ENCODE results near the gene RC3H2. TPM values are rescaled to one million over a fixed set of nuclear protein-coding genes. Genes with fewer than 3 reads are reported as not detected.

RC3H2 gene
- total and polyA plus RNA-seq, 10 of the 15 experiments (the other 5 are each of a cell fraction or from before 2014, with no cell fraction given) = 7.2 to 25.5 (median 16.1) TPM

DNA sequence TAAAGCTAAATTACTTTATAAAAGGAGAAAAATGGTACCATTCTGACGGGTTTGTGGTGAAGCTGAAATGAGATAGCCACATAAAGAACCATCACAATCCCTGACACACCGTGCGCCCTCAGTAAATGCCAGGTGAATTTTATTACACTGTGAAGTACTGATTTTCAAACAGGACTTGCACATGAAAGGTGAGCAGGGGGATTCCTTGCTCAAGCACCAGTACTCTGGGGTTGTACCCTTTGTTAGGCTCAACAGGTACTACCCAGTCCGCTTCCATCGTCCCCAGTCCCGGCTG lies 35.2 kb upstream of the RC3H2 start (continued):
- TF ChIP-seq FOXK2 (IDR thresholded peaks at IDR 0.05) (no peak), RFX5 (IDR thresholded peaks at IDR 0.05; ENCODE audit: low read depth, low read length) (no peak), IRF4 (IDR thresholded peaks at IDR 0.05; ENCODE audit: low read depth, low read length) (0 out of 2 replicates have a peak, but pooled peaks have one; percentile 35)
- TF ChIP-seq, protein P1, sequence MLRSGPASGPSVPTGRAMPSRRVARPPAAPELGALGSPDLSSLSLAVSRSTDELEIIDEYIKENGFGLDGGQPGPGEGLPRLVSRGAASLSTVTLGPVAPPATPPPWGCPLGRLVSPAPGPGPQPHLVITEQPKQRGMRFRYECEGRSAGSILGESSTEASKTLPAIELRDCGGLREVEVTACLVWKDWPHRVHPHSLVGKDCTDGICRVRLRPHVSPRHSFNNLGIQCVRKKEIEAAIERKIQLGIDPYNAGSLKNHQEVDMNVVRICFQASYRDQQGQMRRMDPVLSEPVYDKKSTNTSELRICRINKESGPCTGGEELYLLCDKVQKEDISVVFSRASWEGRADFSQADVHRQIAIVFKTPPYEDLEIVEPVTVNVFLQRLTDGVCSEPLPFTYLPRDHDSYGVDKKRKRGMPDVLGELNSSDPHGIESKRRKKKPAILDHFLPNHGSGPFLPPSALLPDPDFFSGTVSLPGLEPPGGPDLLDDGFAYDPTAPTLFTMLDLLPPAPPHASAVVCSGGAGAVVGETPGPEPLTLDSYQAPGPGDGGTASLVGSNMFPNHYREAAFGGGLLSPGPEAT (IDR thresholded peaks at IDR 0.05; ENCODE audit: low read depth) = no peak

DNA sequence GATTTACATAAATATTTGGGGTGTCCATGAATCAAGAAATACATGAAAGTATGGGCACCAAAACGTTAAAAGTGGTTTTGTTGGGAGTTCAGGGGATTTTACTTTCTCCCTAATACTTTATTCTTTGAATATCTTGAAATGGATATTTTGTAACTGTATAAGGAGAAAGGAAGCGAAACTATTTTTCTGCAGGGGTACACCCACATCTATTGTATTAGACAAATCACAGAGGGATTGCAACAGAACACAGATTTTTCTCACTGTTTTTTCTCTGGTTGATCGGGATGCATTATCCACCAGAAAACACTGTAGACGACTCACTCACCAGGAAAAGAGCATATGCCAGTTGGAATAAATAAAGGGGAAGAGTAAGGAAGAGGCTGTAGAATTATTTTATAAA lies 34.4 kb upstream of the RC3H2 start:
- ChIA-PET RAD21 (ENCODE audit: unreplicated experiment) (interaction anchor here (1.7 to 4.3 kb wide), 4 partner anchors 9 to 51 kb away, joined by 6 to 34 read pairs (median 15); partner anchors contain the start of genes RC3H2, ZBTB26 and ZBTB6), CTCF (interaction anchor here (1.3 to 1.4 kb wide), 3 partner anchors 8 to 476 kb away, joined by 3 to 7 read pairs (median 3); partner anchors contain the start of gene ZBTB26), POLR2A (interaction anchor here (1.0 to 4.2 kb wide), 6 partner anchors 8 to 41 kb away, joined by 3 to 53 read pairs (median 18); partner anchors contain the start of genes RC3H2, ZBTB26 and ZBTB6), SMC1A (ENCODE audit: uncharacterized antibody, unreplicated experiment) (interaction anchor here (1.1 to 4.1 kb wide), 7 partner anchors 7 to 51 kb away, joined by 3 to 19 read pairs (median 12); partner anchors contain the start of genes ZBTB26 and ZBTB6)
- Histone ChIP-seq H3K9ac (ENCODE audit: control insufficient read depth, insufficient read depth, low read length) (no peak overlapping the region), H4K20me1 (ENCODE audit: control insufficient read depth, insufficient read depth) (no peaks in the 10 kb centered on the region), H3K9me3 (replicated peaks; ENCODE audit: control insufficient read depth, insufficient read depth, low read length) (no peaks in the 10 kb centered on the region), H3K27ac (ENCODE audit: control insufficient read depth, insufficient read depth) (no peak overlapping the region), H3K4me2 (ENCODE audit: control insufficient read depth, insufficient read depth) (no peak overlapping the region), H2AFZ (ENCODE audit: control insufficient read depth, low read depth, low read length) (no peak overlapping the region), H3K4me1 (ENCODE audit: control insufficient read depth, insufficient read depth, low read length) (peaks cover 9% of the 10 kb centered on the region; the same call in 1 of the 2 replicates), H3K27me3 (replicated peaks in 1 of 2; ENCODE audit: control insufficient read depth in 2 of 2, insufficient read depth in 2 of 2, low read length in 1 of 2) (no peaks in the 10 kb centered on the region), H3K4me3 (no peak overlapping the region), H3K36me3 (ENCODE audit: control insufficient read depth in 2 of 2, insufficient read depth in 2 of 2, low read length in 1 of 2) (peaks cover 0 to 19% of the 10 kb centered on the region in 2 experiments; a peak in 1 of 4 replicates), H3K79me2 (ENCODE audit: control insufficient read depth, insufficient read depth, low read length) (peaks cover 41% of the 10 kb centered on the region)
- ATAC-seq (no peak), DNase-seq (ENCODE audit: low read depth, low spot score) (no peak), FAIRE-seq (no peak)
- intact Hi-C loops (cut with micrococcal nuclease; ENCODE audit: unreplicated experiment) = no loop called here
- in situ Hi-C loops (cut with MboI) = no loop called here
- BruUV-seq (replicated peaks) = no TSS peak
- 74% methylated on average over 4 of the region's 4 CpGs for WGBS (ENCODE audit: insufficient coverage, insufficient replicate concordance, low lambda C conversion rate, missing lambda C conversion rate)
- TF ChIP-seq, protein P2, sequence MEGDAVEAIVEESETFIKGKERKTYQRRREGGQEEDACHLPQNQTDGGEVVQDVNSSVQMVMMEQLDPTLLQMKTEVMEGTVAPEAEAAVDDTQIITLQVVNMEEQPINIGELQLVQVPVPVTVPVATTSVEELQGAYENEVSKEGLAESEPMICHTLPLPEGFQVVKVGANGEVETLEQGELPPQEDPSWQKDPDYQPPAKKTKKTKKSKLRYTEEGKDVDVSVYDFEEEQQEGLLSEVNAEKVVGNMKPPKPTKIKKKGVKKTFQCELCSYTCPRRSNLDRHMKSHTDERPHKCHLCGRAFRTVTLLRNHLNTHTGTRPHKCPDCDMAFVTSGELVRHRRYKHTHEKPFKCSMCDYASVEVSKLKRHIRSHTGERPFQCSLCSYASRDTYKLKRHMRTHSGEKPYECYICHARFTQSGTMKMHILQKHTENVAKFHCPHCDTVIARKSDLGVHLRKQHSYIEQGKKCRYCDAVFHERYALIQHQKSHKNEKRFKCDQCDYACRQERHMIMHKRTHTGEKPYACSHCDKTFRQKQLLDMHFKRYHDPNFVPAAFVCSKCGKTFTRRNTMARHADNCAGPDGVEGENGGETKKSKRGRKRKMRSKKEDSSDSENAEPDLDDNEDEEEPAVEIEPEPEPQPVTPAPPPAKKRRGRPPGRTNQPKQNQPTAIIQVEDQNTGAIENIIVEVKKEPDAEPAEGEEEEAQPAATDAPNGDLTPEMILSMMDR (IDR thresholded peaks at IDR 0.05 in 2 of 3, conservative IDR thresholded peaks at IDR 0.05 in 1 of 3; ENCODE audit: control insufficient read depth in 2 of 3, extremely low read depth in 1 of 3, insufficient read depth in 1 of 3, low read depth in 3 of 3, low read length in 3 of 3) = no peak
- TF ChIP-seq KLF5 (IDR thresholded peaks at IDR 0.05; ENCODE audit: partially characterized antibody) = no peak
- TF ChIP-seq SMAD1 (IDR thresholded peaks at IDR 0.05; ENCODE audit: low read depth, partially characterized antibody) = no peak
- TF ChIP-seq RCOR1 (conservative IDR thresholded peaks at IDR 0.05; ENCODE audit: low read depth, low read length) = no peak
- TF ChIP-seq RAD21 (IDR thresholded peaks at IDR 0.05; ENCODE audit: insufficient read depth, low read depth, low read length) = no peak
- TF ChIP-seq, protein P3, sequence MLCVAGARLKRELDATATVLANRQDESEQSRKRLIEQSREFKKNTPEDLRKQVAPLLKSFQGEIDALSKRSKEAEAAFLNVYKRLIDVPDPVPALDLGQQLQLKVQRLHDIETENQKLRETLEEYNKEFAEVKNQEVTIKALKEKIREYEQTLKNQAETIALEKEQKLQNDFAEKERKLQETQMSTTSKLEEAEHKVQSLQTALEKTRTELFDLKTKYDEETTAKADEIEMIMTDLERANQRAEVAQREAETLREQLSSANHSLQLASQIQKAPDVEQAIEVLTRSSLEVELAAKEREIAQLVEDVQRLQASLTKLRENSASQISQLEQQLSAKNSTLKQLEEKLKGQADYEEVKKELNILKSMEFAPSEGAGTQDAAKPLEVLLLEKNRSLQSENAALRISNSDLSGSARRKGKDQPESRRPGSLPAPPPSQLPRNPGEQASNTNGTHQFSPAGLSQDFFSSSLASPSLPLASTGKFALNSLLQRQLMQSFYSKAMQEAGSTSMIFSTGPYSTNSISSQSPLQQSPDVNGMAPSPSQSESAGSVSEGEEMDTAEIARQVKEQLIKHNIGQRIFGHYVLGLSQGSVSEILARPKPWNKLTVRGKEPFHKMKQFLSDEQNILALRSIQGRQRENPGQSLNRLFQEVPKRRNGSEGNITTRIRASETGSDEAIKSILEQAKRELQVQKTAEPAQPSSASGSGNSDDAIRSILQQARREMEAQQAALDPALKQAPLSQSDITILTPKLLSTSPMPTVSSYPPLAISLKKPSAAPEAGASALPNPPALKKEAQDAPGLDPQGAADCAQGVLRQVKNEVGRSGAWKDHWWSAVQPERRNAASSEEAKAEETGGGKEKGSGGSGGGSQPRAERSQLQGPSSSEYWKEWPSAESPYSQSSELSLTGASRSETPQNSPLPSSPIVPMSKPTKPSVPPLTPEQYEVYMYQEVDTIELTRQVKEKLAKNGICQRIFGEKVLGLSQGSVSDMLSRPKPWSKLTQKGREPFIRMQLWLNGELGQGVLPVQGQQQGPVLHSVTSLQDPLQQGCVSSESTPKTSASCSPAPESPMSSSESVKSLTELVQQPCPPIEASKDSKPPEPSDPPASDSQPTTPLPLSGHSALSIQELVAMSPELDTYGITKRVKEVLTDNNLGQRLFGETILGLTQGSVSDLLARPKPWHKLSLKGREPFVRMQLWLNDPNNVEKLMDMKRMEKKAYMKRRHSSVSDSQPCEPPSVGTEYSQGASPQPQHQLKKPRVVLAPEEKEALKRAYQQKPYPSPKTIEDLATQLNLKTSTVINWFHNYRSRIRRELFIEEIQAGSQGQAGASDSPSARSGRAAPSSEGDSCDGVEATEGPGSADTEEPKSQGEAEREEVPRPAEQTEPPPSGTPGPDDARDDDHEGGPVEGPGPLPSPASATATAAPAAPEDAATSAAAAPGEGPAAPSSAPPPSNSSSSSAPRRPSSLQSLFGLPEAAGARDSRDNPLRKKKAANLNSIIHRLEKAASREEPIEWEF (IDR thresholded peaks at IDR 0.05; ENCODE audit: insufficient replicate concordance, low read depth, low read length) = no peak
- no peak for TF ChIP-seq CEBPB (IDR thresholded peaks at IDR 0.05; ENCODE audit: borderline replicate concordance in 1 of 2, low read depth in 2 of 2, low read length in 2 of 2)
- TF ChIP-seq ZNF24 (IDR thresholded peaks at IDR 0.05) = no peak
- TF ChIP-seq KAT2A (conservative IDR thresholded peaks at IDR 0.05; ENCODE audit: control insufficient read depth, low read depth, low read length) = no peak
- no peak for TF ChIP-seq PML (IDR thresholded peaks at IDR 0.05; ENCODE audit: low read length)
- no peak for TF ChIP-seq TBL1XR1 (IDR thresholded peaks at IDR 0.05; ENCODE audit: low read depth, low read length)
